ENCODE results near the gene ANKDD1B.

DNA sequence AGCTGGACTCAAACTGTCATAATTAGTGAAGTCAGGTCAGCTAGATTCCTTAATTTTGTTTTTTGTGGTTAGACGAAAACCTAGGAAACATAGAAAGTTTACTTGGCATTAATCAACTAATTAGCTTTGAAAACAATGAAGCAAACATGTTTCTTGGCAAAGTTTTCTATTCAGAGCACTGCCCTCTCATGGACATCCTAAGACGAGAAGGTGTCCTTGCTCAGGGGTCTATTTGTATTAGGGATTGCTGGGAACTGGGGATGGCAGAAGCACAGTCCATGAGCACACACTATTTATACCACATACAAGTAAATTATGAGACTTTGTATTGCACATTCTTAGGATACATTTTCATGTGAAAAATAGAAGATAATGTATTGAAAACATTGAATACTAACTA is 56.3 kb downstream of the ANKDD1B start:
- no peak for TF ChIP-seq POLR2A (IDR thresholded peaks at IDR 0.05)
- TF ChIP-seq CTCF (IDR thresholded peaks at IDR 0.05): no peak
